ENCODE measurements around the gene RTEL1.
A peak's percentile ranks its signal among the peaks of the same experiment; 100 is the strongest.

Gene RTEL1

GRCh38 chr20:63694584-63695423 is 36.7 kb downstream of the RTEL1 start:
- Histone ChIP-seq H3K27ac (ENCODE audit: low read length) (no peak overlapping the region), H2AFZ (ENCODE audit: low read depth, low read length) (no peak overlapping the region), H3K9ac (ENCODE audit: low read depth, low read length) (no peak overlapping the region), H3K4me2 (ENCODE audit: insufficient read depth, low read length) (no peak overlapping the region), H3K36me3 (ENCODE audit: insufficient read depth, low read length) (peaks cover 54% of the 10 kb centered on the region), H4K20me1 (ENCODE audit: insufficient read depth, low read length) (peaks cover 29% of the 10 kb centered on the region; the same call in 1 of the 2 replicates), H3K79me2 (ENCODE audit: insufficient read depth, low read length) (no peaks in the 10 kb centered on the region), H3K4me3 (ENCODE audit: low read depth in 1 of 2, low read length in 2 of 2) (no peak overlapping the region), H3K27me3 (ENCODE audit: insufficient read depth, low read length, poor library complexity) (no peaks in the 10 kb centered on the region), H3K4me1 (ENCODE audit: insufficient read depth, low read length) (no peaks in the 10 kb centered on the region), H3K9me3 (ENCODE audit: insufficient read depth, low read length, severe bottlenecking) (no peaks in the 10 kb centered on the region)
- no peak for TF ChIP-seq CTCF (IDR thresholded peaks at IDR 0.05; ENCODE audit: borderline replicate concordance, extremely low read depth, low read length, poor library complexity, severe bottlenecking)
- TF ChIP-seq EZH2 (IDR thresholded peaks at IDR 0.05; ENCODE audit: borderline replicate concordance, low read depth, low read length, severe bottlenecking) = no peak
- ATAC-seq (ENCODE audit: insufficient read depth, low read depth) (no peak), DNase-seq (no peak)

DNA sequence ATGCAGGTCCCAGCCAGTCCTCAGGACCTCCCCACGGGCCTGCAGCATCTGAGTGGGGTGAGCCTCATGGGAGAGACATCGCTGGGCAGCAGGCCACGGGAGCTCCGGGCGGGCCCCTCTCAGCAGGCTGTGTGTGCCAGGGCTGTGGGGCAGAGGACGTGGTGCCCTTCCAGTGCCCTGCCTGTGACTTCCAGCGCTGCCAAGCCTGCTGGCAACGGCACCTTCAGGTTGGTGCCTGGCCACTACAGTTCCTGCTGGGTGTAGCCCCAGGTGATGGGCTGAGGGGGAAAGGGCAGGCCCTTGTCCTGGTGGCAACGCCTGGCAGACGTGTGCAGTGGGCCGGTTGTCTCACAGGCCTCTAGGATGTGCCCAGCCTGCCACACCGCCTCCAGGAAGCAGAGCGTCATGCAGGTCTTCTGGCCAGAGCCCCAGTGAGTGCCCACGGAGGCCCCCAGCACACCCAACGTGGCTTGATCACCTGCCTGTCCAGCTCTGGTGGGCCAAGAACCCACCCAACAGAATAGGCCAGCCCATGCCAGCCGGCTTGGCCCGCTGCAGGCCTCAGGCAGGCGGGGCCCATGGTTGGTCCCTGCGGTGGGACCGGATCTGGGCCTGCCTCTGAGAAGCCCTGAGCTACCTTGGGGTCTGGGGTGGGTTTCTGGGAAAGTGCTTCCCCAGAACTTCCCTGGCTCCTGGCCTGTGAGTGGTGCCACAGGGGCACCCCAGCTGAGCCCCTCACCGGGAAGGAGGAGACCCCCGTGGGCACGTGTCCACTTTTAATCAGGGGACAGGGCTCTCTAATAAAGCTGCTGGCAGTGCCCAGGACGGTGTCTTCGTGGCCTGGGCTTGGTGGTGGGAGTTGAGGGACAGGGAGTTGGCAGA is 37.6 kb downstream of the RTEL1 start:
- Histone ChIP-seq H3K4me2 (ENCODE audit: insufficient read depth, low read length) (no peak overlapping the region), H3K9ac (ENCODE audit: low read depth, low read length) (no peak overlapping the region)

GRCh38 chr20:63696306-63696627 is 38.2 kb downstream of the RTEL1 start:
- DNase-seq = peak; percentile 59
- Histone ChIP-seq H3K9me3 (ENCODE audit: insufficient read depth, low read length, severe bottlenecking) (no peaks in the 10 kb centered on the region), H3K79me2 (ENCODE audit: insufficient read depth, low read length) (no peaks in the 10 kb centered on the region), H3K27ac (ENCODE audit: low read length) (0 out of 2 replicates have a peak overlapping the region, but pooled peaks have one; percentile 32), H3K27me3 (ENCODE audit: insufficient read depth, low read length, poor library complexity) (no peaks in the 10 kb centered on the region), H3K4me3 (ENCODE audit: low read depth in 1 of 2, low read length in 2 of 2) (no peak overlapping the region), H3K9ac (ENCODE audit: low read depth, low read length) (no peak overlapping the region), H3K4me2 (ENCODE audit: insufficient read depth, low read length) (no peak overlapping the region), H3K4me1 (ENCODE audit: insufficient read depth, low read length) (no peaks in the 10 kb centered on the region), H4K20me1 (ENCODE audit: insufficient read depth, low read length) (peaks cover 37% of the 10 kb centered on the region), H3K36me3 (ENCODE audit: insufficient read depth, low read length) (peaks cover 64% of the 10 kb centered on the region), H2AFZ (ENCODE audit: low read depth, low read length) (no peak overlapping the region)
- ATAC-seq (ENCODE audit: insufficient read depth, low read depth) = peak; percentile 53
- TF ChIP-seq EZH2 (IDR thresholded peaks at IDR 0.05; ENCODE audit: borderline replicate concordance, low read depth, low read length, severe bottlenecking) = no peak
- TF ChIP-seq CTCF (IDR thresholded peaks at IDR 0.05; ENCODE audit: borderline replicate concordance, extremely low read depth, low read length, poor library complexity, severe bottlenecking) = no peak

More for the DNA sequence above, 37.6 kb downstream of the RTEL1 start:
- no peaks in the 10 kb centered on the region for H3K79me2 ChIP-seq (ENCODE audit: insufficient read depth, low read length)
- H3K36me3 ChIP-seq (ENCODE audit: insufficient read depth, low read length) = peaks cover 61% of the 10 kb centered on the region
- TF ChIP-seq EZH2 (IDR thresholded peaks at IDR 0.05; ENCODE audit: borderline replicate concordance, low read depth, low read length, severe bottlenecking) (no peak), CTCF (IDR thresholded peaks at IDR 0.05; ENCODE audit: borderline replicate concordance, extremely low read depth, low read length, poor library complexity, severe bottlenecking) (no peak)
- H3K9me3 ChIP-seq (ENCODE audit: insufficient read depth, low read length, severe bottlenecking) = no peaks in the 10 kb centered on the region
- no peaks in the 10 kb centered on the region for H3K4me1 ChIP-seq (ENCODE audit: insufficient read depth, low read length)
- no peak for ATAC-seq (ENCODE audit: insufficient read depth, low read depth)
- H2AFZ ChIP-seq (ENCODE audit: low read depth, low read length) = no peak overlapping the region
- H3K27me3 ChIP-seq (ENCODE audit: insufficient read depth, low read length, poor library complexity) = no peaks in the 10 kb centered on the region
- peaks cover 33% of the 10 kb centered on the region for H4K20me1 ChIP-seq (ENCODE audit: insufficient read depth, low read length)
- 0 out of 2 replicates have a peak overlapping the region, but pooled peaks have one; percentile 32 for H3K27ac ChIP-seq (ENCODE audit: low read length)
- no peak overlapping the region for H3K4me3 ChIP-seq (ENCODE audit: low read depth in 1 of 2, low read length in 2 of 2)
- DNase-seq = no peak

Data from DND-41 (cell line).